HEK293 (cell line): Measurements from ENCODE around the gene ATF6B.
A peak's percentile ranks its signal among the peaks of the same experiment; 100 is the strongest.

ENCODE experiments used
- CTCF ChIA-PET: fragments of 350-600 bp; formaldehyde crosslinking; extraction: SDS; loops from one replicate; lab custom pipeline; 2021; ENCODE audit warnings: antibody characterized with exemption; lab: Yijun Ruan, JAX
- POLR2A ChIA-PET: fragments of 300-600 bp; formaldehyde crosslinking; extraction: SDS; loops from one replicate; lab custom pipeline; 2020; ENCODE audit warnings: antibody characterized with exemption, inconsistent platforms; lab: Yijun Ruan, JAX
- H3K27ac ChIP-seq: fragments of 200-500 bp; sonication (Bioruptor generic); 2 replicates; pipeline ENCODE4 v1.5.1; 2014; ENCODE audit warnings: low read depth, low read length, control low read depth, inconsistent platforms; ENCODE audit errors: extremely low read depth
- H3K36me3 ChIP-seq, 2 experiments: fragments of 200-500 bp in 1 of 2; sonication (Bioruptor generic) in 1 of 2; 1 replicate in 1 of 2; 2 replicates in 1 of 2; pipeline ENCODE4 v1.5.1; 2014 to 2017; ENCODE audit warnings: inconsistent platforms in 2 of 2, low read length in 2 of 2; ENCODE audit not compliant: control insufficient read depth in 2 of 2, insufficient read depth in 1 of 2
- H3K4me1 ChIP-seq: fragments of 200-500 bp; sonication (Bioruptor generic); 2 replicates; pipeline ENCODE4 v1.5.1; 2014; ENCODE audit warnings: mild to moderate bottlenecking, low read length, inconsistent platforms; ENCODE audit not compliant: control insufficient read depth, insufficient read depth
- H3K4me3 ChIP-seq: 2 replicates; pipeline ENCODE4 v1.5.1; 2011; ENCODE audit warnings: low read depth, mild to moderate bottlenecking, control low read depth, low read length, moderate library complexity
- H3K9me3 ChIP-seq: fragments of 200-500 bp; sonication (Bioruptor generic); 2 replicates; pipeline ENCODE4 v1.5.1; 2014; ENCODE audit warnings: low read depth, low read length, inconsistent platforms; ENCODE audit not compliant: control insufficient read depth, insufficient read depth
- BCL11B ChIP-seq: fragments of 450-650 bp; formaldehyde crosslinking; IDR thresholded peaks from 2 replicates; pipeline ENCODE4 v1.5.1; 2016; ENCODE audit warnings: low read depth, missing biosample characterization, missing genetic modification characterization
- GLIS1 ChIP-seq: fragments of 450-650 bp; formaldehyde crosslinking; IDR thresholded peaks from 2 replicates; pipeline ENCODE4 v1.5.1; 2016; ENCODE audit warnings: missing biosample characterization, missing genetic modification characterization
- INSM2 ChIP-seq: fragments of 450-650 bp; formaldehyde crosslinking; IDR thresholded peaks from 2 replicates; pipeline ENCODE4 v1.5.1; 2016; ENCODE audit warnings: missing biosample characterization, missing genetic modification characterization
- KLF9 ChIP-seq: fragments of 450-650 bp; formaldehyde crosslinking; IDR thresholded peaks from 2 replicates; pipeline ENCODE4 v1.5.1; 2016; ENCODE audit warnings: missing biosample characterization, missing genetic modification characterization, low read depth
- OSR2 ChIP-seq: fragments of 450-650 bp; formaldehyde crosslinking; IDR thresholded peaks from 2 replicates; pipeline ENCODE4 v1.5.1; 2016; ENCODE audit warnings: missing biosample characterization, missing genetic modification characterization
- PRDM2 ChIP-seq: fragments of 450-650 bp; formaldehyde crosslinking; IDR thresholded peaks from 2 replicates; pipeline ENCODE4 v1.5.1; 2016; ENCODE audit warnings: missing biosample characterization, missing genetic modification characterization, borderline replicate concordance
- RBAK ChIP-seq: fragments of 450-650 bp; formaldehyde crosslinking; IDR thresholded peaks from 2 replicates; pipeline ENCODE4 v1.5.1; 2016; ENCODE audit warnings: missing biosample characterization, missing genetic modification characterization
- WT1 ChIP-seq: fragments of 450-650 bp; formaldehyde crosslinking; IDR thresholded peaks from 2 replicates; pipeline ENCODE4 v1.5.1; 2016; ENCODE audit warnings: missing biosample characterization, missing genetic modification characterization
- YY1 ChIP-seq: fragments of 450-650 bp; formaldehyde crosslinking; IDR thresholded peaks from 2 replicates; pipeline ENCODE4 v1.5.1; 2018; ENCODE audit warnings: missing biosample characterization, missing genetic modification characterization
- ZBTB20 ChIP-seq: fragments of 450-650 bp; formaldehyde crosslinking; IDR thresholded peaks from 2 replicates; pipeline ENCODE4 v1.5.1; 2016; ENCODE audit warnings: missing biosample characterization, missing genetic modification characterization
- ZEB2 ChIP-seq: fragments of 450-650 bp; formaldehyde crosslinking; IDR thresholded peaks from 2 replicates; pipeline ENCODE4 v1.5.1; 2016; ENCODE audit warnings: missing biosample characterization, missing genetic modification characterization
- ZNF133 ChIP-seq: fragments of 450-650 bp; formaldehyde crosslinking; IDR thresholded peaks from 2 replicates; pipeline ENCODE4 v1.5.1; 2016; ENCODE audit warnings: missing biosample characterization, missing genetic modification characterization
- ZNF140 ChIP-seq: fragments of 450-650 bp; formaldehyde crosslinking; IDR thresholded peaks from 2 replicates; pipeline ENCODE4 v1.5.1; 2016; ENCODE audit warnings: missing biosample characterization, missing genetic modification characterization
- ZNF157 ChIP-seq: fragments of 450-650 bp; formaldehyde crosslinking; IDR thresholded peaks from 2 replicates; pipeline ENCODE4 v1.5.1; 2016; ENCODE audit warnings: missing biosample characterization, missing genetic modification characterization
- ZNF174 ChIP-seq: fragments of 450-650 bp; formaldehyde crosslinking; IDR thresholded peaks from 2 replicates; pipeline ENCODE4 v1.5.0; 2017; ENCODE audit warnings: missing biosample characterization, mild to moderate bottlenecking, missing genetic modification characterization
- ZNF2 ChIP-seq: fragments of 450-650 bp; formaldehyde crosslinking; IDR thresholded peaks from 2 replicates; pipeline ENCODE4 v1.5.1; 2016; ENCODE audit warnings: missing biosample characterization, missing genetic modification characterization
- ZNF223 ChIP-seq: fragments of 450-650 bp; formaldehyde crosslinking; IDR thresholded peaks from 2 replicates; pipeline ENCODE4 v1.5.1; 2016; ENCODE audit warnings: missing biosample characterization, missing genetic modification characterization
- ZNF302 ChIP-seq: fragments of 450-650 bp; formaldehyde crosslinking; IDR thresholded peaks from 2 replicates; pipeline ENCODE4 v1.5.1; 2016; ENCODE audit warnings: missing biosample characterization, missing genetic modification characterization, low read depth
- ZNF354C ChIP-seq: fragments of 450-650 bp; formaldehyde crosslinking; IDR thresholded peaks from 2 replicates; pipeline ENCODE4 v1.5.1; 2016; ENCODE audit warnings: missing biosample characterization, missing genetic modification characterization, low read depth, borderline replicate concordance
- ZNF366 ChIP-seq: fragments of 450-650 bp; formaldehyde crosslinking; conservative IDR thresholded peaks from 2 replicates; pipeline ENCODE4 v1.5.1; 2016; ENCODE audit warnings: missing biosample characterization, missing genetic modification characterization
- ZNF558 ChIP-seq: fragments of 450-650 bp; formaldehyde crosslinking; IDR thresholded peaks from 2 replicates; pipeline ENCODE4 v1.5.1; 2016; ENCODE audit warnings: missing biosample characterization, missing genetic modification characterization
- ZNF639 ChIP-seq: fragments of 450-650 bp; formaldehyde crosslinking; IDR thresholded peaks from 2 replicates; pipeline ENCODE4 v1.5.1; 2016; ENCODE audit warnings: missing biosample characterization, missing genetic modification characterization
- TF ChIP-seq, protein P1 (sequence below): fragments of 450-650 bp; formaldehyde crosslinking; IDR thresholded peaks from 2 replicates; pipeline ENCODE4 v1.5.1; 2016; ENCODE audit warnings: missing biosample characterization, missing genetic modification characterization
- TF ChIP-seq, protein P2 (sequence below): fragments of 450-650 bp; formaldehyde crosslinking; IDR thresholded peaks from 2 replicates; pipeline ENCODE4 v1.5.1; 2016; ENCODE audit warnings: missing biosample characterization, missing genetic modification characterization

The ATF6B gene

GRCh38 chr6:32176476-32177182 is 48.6 kb upstream of the ATF6B start:
- CTCF ChIA-PET = interaction anchor here (0.6 to 1.6 kb wide), 8 partner anchors 9 to 78 kb away, joined by 3 to 15 read pairs (median 4); no protein-coding TSS in a partner anchor
- Histone ChIP-seq H3K36me3 (peaks cover 0 to 29% of the 10 kb centered on the region in 2 experiments; a peak in 2 of 3 replicates), H3K9me3 (no peaks in the 10 kb centered on the region), H3K4me1 (peaks cover 14% of the 10 kb centered on the region), H3K4me3 (peak overlapping the region; percentile 48), H3K27ac (peak overlapping the region; percentile 80)
- POLR2A ChIA-PET = interaction anchor here (0.6 to 2.5 kb wide), 22 partner anchors 7 to 1028 kb away, joined by 3 to 38 read pairs (median 5); partner anchors contain the start of genes ATF6B, EGFL8, FKBPL and GPSM3
- TF ChIP-seq, protein P1, sequence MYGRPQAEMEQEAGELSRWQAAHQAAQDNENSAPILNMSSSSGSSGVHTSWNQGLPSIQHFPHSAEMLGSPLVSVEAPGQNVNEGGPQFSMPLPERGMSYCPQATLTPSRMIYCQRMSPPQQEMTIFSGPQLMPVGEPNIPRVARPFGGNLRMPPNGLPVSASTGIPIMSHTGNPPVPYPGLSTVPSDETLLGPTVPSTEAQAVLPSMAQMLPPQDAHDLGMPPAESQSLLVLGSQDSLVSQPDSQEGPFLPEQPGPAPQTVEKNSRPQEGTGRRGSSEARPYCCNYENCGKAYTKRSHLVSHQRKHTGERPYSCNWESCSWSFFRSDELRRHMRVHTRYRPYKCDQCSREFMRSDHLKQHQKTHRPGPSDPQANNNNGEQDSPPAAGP (tag by site-specific recombination) = peak; percentile 32
- TF ChIP-seq WT1 (tag by site-specific recombination) (0 out of 2 replicates have a peak, but pooled peaks have one; percentile 43), BCL11B (0 out of 2 replicates have a peak, but pooled peaks have one; percentile 5), GLIS1 (no peak), ZNF302 (no peak), RBAK (no peak), ZNF223 (tag by site-specific recombination) (0 out of 2 replicates have a peak, but pooled peaks have one; percentile 31), ZNF558 (tag by site-specific recombination) (no peak), ZNF639 (tag by site-specific recombination) (peak; percentile 66; the same call in 1 of the 2 replicates), OSR2 (tag by site-specific recombination) (no peak), ZNF174 (tag by site-specific recombination) (no peak), ZNF157 (tag by site-specific recombination) (no peak; the same call in 1 of the 2 replicates), ZNF2 (tag by site-specific recombination) (peak; percentile 34; the same call in 1 of the 2 replicates), ZNF140 (tag by site-specific recombination) (no peak), ZBTB20 (tag by site-specific recombination) (peak; percentile 73), ZNF366 (peak; percentile 81), PRDM2 (tag by site-specific recombination) (peak; percentile 32; the same call in 1 of the 2 replicates), ZNF354C (no peak), ZEB2 (tag by site-specific recombination) (no peak), INSM2 (tag by site-specific recombination) (peak; percentile 70), YY1 (no peak), ZNF133 (tag by site-specific recombination) (no peak), KLF9 (peak; percentile 4; the same call in 1 of the 2 replicates)
- TF ChIP-seq, protein P2, sequence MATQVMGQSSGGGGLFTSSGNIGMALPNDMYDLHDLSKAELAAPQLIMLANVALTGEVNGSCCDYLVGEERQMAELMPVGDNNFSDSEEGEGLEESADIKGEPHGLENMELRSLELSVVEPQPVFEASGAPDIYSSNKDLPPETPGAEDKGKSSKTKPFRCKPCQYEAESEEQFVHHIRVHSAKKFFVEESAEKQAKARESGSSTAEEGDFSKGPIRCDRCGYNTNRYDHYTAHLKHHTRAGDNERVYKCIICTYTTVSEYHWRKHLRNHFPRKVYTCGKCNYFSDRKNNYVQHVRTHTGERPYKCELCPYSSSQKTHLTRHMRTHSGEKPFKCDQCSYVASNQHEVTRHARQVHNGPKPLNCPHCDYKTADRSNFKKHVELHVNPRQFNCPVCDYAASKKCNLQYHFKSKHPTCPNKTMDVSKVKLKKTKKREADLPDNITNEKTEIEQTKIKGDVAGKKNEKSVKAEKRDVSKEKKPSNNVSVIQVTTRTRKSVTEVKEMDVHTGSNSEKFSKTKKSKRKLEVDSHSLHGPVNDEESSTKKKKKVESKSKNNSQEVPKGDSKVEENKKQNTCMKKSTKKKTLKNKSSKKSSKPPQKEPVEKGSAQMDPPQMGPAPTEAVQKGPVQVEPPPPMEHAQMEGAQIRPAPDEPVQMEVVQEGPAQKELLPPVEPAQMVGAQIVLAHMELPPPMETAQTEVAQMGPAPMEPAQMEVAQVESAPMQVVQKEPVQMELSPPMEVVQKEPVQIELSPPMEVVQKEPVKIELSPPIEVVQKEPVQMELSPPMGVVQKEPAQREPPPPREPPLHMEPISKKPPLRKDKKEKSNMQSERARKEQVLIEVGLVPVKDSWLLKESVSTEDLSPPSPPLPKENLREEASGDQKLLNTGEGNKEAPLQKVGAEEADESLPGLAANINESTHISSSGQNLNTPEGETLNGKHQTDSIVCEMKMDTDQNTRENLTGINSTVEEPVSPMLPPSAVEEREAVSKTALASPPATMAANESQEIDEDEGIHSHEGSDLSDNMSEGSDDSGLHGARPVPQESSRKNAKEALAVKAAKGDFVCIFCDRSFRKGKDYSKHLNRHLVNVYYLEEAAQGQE = no peak; the same call in 1 of the 2 replicates
